HG03103 (cell line): ENCODE measurements around the gene CLBA1.

ENCODE experiments used
- ATAC-seq: cut with Tn5 transposase; IDR thresholded peaks from one replicate; pipeline ENCODE4 v1.9.1; 2021; ENCODE audit warnings: low read depth; ENCODE audit not compliant: unreplicated experiment

CLBA1 gene

GRCh38 chr14:104978746-104979691 lies 6.6 kb upstream of the CLBA1 start:
- ATAC-seq: no peak

- no peak for ATAC-seq
Measured at GRCh38 chr14:104979758-104980610, 5.6 kb upstream of the CLBA1 start.

- no peak for ATAC-seq
Measured at GRCh38 chr14:104980611-104981531, 4.7 kb upstream of the CLBA1 start.

- no peak for ATAC-seq
Measured at GRCh38 chr14:104981699-104982541, 3.7 kb upstream of the CLBA1 start.

- no peak for ATAC-seq
Measured at GRCh38 chr14:104982548-104983230, 2.9 kb upstream of the CLBA1 start.

- no peak for ATAC-seq
Measured at GRCh38 chr14:104983231-104983721, 2.3 kb upstream of the CLBA1 start.

- ATAC-seq: no peak
Measured at GRCh38 chr14:104984056-104984894, 1.3 kb upstream of the CLBA1 start.

- ATAC-seq: no peak
Measured at GRCh38 chr14:104986487-104987164, 1.0 kb downstream of the CLBA1 start.

- no peak for ATAC-seq
Measured at GRCh38 chr14:104989236-104989950, 3.8 kb downstream of the CLBA1 start.

GRCh38 chr14:104989951-104990303 lies 4.3 kb downstream of the CLBA1 start:
- no peak for ATAC-seq

GRCh38 chr14:104991896-104992230 lies 6.3 kb downstream of the CLBA1 start:
- no peak for ATAC-seq

- no peak for ATAC-seq
Measured at GRCh38 chr14:104992501-104992900, 6.9 kb downstream of the CLBA1 start.

- no peak for ATAC-seq
Measured at GRCh38 chr14:104993306-104993705, 7.7 kb downstream of the CLBA1 start.

GRCh38 chr14:104993808-104994591 lies 8.4 kb downstream of the CLBA1 start:
- ATAC-seq: no peak

- no peak for ATAC-seq
Measured at GRCh38 chr14:104994978-104995377, 9.4 kb downstream of the CLBA1 start.

GRCh38 chr14:104996032-104996431 lies 10.4 kb downstream of the CLBA1 start:
- ATAC-seq: no peak
